Astrocyte (in vitro differentiated cells and primary cell): ENCODE data around the gene PXDC1. TPM values are rescaled to one million over a fixed set of nuclear protein-coding genes. Genes with fewer than 3 reads are reported as not detected.
A peak's percentile ranks its signal among the peaks of the same experiment; 100 is the strongest.

Experiments
- DNase-seq: peaks from one replicate; pipeline ENCODE4 v3.0.0-alpha.2; 2010; ENCODE audit warnings: low read depth
- FAIRE-seq: peaks from 2 replicates; lab custom pipeline; 2011; peaks lifted over from hg19 to GRCh38; lab: Jason Lieb, UNC
- H2AFZ ChIP-seq: 2 replicates; pipeline ENCODE4 v1.6.0; 2012; ENCODE audit warnings: low read depth, low read length, inconsistent platforms
- H3K27ac ChIP-seq: 2 replicates; pipeline ENCODE4 v1.5.1; 2011; ENCODE audit warnings: low read depth, low read length, inconsistent platforms
- H3K27me3 ChIP-seq: 2 replicates; pipeline ENCODE4 v1.6.0; 2011; ENCODE audit warnings: low read length, inconsistent platforms; ENCODE audit not compliant: insufficient read depth
- H3K36me3 ChIP-seq: 2 replicates; pipeline ENCODE4 v1.5.1; 2011; ENCODE audit warnings: low read length, inconsistent platforms; ENCODE audit not compliant: insufficient read depth
- H3K4me1 ChIP-seq: 2 replicates; pipeline ENCODE4 v1.5.1; 2011; ENCODE audit warnings: low read length, inconsistent platforms; ENCODE audit not compliant: insufficient read depth
- H3K4me2 ChIP-seq: 2 replicates; pipeline ENCODE4 v1.6.0; 2012; ENCODE audit warnings: low read length, inconsistent platforms
- H3K4me3 ChIP-seq: 2 replicates; pipeline ENCODE4 v1.5.1; 2011; ENCODE audit warnings: low read depth, mild to moderate bottlenecking, low read length, inconsistent platforms; ENCODE audit not compliant: insufficient read depth
- H3K79me2 ChIP-seq: 2 replicates; pipeline ENCODE4 v1.6.0; 2012; ENCODE audit warnings: mild to moderate bottlenecking, low read length, inconsistent platforms; ENCODE audit not compliant: insufficient read depth
- H3K9ac ChIP-seq: 2 replicates; pipeline ENCODE4 v1.6.0; 2012; ENCODE audit warnings: mild to moderate bottlenecking, low read length, inconsistent platforms
- H3K9me3 ChIP-seq: 2 replicates; pipeline ENCODE4 v1.5.1; 2012; ENCODE audit warnings: low read depth, mild to moderate bottlenecking, low read length, inconsistent platforms; ENCODE audit not compliant: insufficient read depth
- H4K20me1 ChIP-seq: 2 replicates; pipeline ENCODE4 v1.6.0; 2012; ENCODE audit warnings: low read length, inconsistent platforms; ENCODE audit not compliant: insufficient read depth
- H3K27ac Mint-ChIP-seq: one replicate; pipeline ENCODE4 v1.8.0; 2021; ENCODE audit warnings: mild to moderate bottlenecking, mixed read lengths; ENCODE audit not compliant: unreplicated experiment
- H3K27me3 Mint-ChIP-seq: one replicate; pipeline ENCODE4 v1.8.0; 2021; ENCODE audit warnings: low read depth, mixed read lengths; ENCODE audit not compliant: unreplicated experiment
- H3K36me3 Mint-ChIP-seq: one replicate; pipeline ENCODE4 v1.8.0; 2021; ENCODE audit warnings: low read depth, mixed read lengths; ENCODE audit not compliant: unreplicated experiment
- H3K4me1 Mint-ChIP-seq: one replicate; pipeline ENCODE4 v1.8.0; 2021; ENCODE audit warnings: low read depth, mixed read lengths; ENCODE audit not compliant: unreplicated experiment
- H3K4me3 Mint-ChIP-seq: one replicate; pipeline ENCODE4 v1.8.0; 2021; ENCODE audit warnings: mild to moderate bottlenecking, moderate library complexity, mixed read lengths; ENCODE audit not compliant: unreplicated experiment
- H3K9me3 Mint-ChIP-seq: one replicate; pipeline ENCODE4 v1.8.0; 2021; ENCODE audit warnings: mild to moderate bottlenecking, mixed read lengths; ENCODE audit not compliant: unreplicated experiment
- CTCF ChIP-seq: IDR thresholded peaks from 2 replicates; pipeline ENCODE4 v1.5.1; 2011; ENCODE audit warnings: low read depth, mild to moderate bottlenecking, inconsistent platforms, low read length, moderate library complexity; ENCODE audit not compliant: insufficient read depth
- EZH2 ChIP-seq: IDR thresholded peaks from 2 replicates; pipeline ENCODE4 v1.6.1; 2012; ENCODE audit warnings: mild to moderate bottlenecking, low read length, inconsistent platforms; ENCODE audit not compliant: insufficient read depth
- total RNA-seq: library from RNA; stranded (reverse); gene quantifications from 2 replicates; pipeline ENCODE4 v1.2.1, GENCODE V29; 2021

Gene PXDC1
- total RNA-seq, 1 donor from 2014 or later: 58.2 TPM

GRCh38 chr6:3747100-3747737 lies 4.3 kb downstream of the PXDC1 start:
- Histone ChIP-seq H3K4me2 (peak overlapping the region; percentile 91), H3K9me3 (no peaks in the 10 kb centered on the region), H3K36me3 (peaks cover 13% of the 10 kb centered on the region), H3K4me1 (peaks cover 51% of the 10 kb centered on the region), H3K79me2 (peaks cover 94% of the 10 kb centered on the region), H3K9ac (peak overlapping the region; percentile 31), H2AFZ (no peak overlapping the region), H4K20me1 (peaks cover 79% of the 10 kb centered on the region), H3K4me3 (no peak overlapping the region), H3K27ac (no peak overlapping the region), H3K27me3 (no peaks in the 10 kb centered on the region)
- no peak for DNase-seq
- H3K27me3 Mint-ChIP-seq: no peaks in the 10 kb centered on the region
- peaks cover 50% of the 10 kb centered on the region for H3K4me1 Mint-ChIP-seq
- peak overlapping the region; percentile 91 for H3K4me3 Mint-ChIP-seq
- no peaks in the 10 kb centered on the region for H3K9me3 Mint-ChIP-seq
- no peak for FAIRE-seq
- TF ChIP-seq EZH2: no peak
- no peak for TF ChIP-seq CTCF
- peaks cover 10% of the 10 kb centered on the region for H3K36me3 Mint-ChIP-seq
- no peak overlapping the region for H3K27ac Mint-ChIP-seq

GRCh38 chr6:3746696-3747095 lies 4.8 kb downstream of the PXDC1 start:
- H3K9me3 Mint-ChIP-seq: no peaks in the 10 kb centered on the region
- peaks cover 55% of the 10 kb centered on the region for H3K4me1 Mint-ChIP-seq
- H2AFZ ChIP-seq: no peak overlapping the region
- no peak overlapping the region for H3K27ac ChIP-seq
- FAIRE-seq (no peak), DNase-seq (no peak)
- H3K4me2 ChIP-seq: peak overlapping the region; percentile 91
- TF ChIP-seq CTCF (no peak), EZH2 (no peak)
- peaks cover 13% of the 10 kb centered on the region for H3K36me3 ChIP-seq
- H3K27ac Mint-ChIP-seq: no peak overlapping the region
- H3K36me3 Mint-ChIP-seq: peaks cover 10% of the 10 kb centered on the region
- H3K9me3 ChIP-seq: no peaks in the 10 kb centered on the region
- H3K27me3 Mint-ChIP-seq: no peaks in the 10 kb centered on the region
- H3K27me3 ChIP-seq: no peaks in the 10 kb centered on the region
- H3K4me3 Mint-ChIP-seq: no peak overlapping the region
- H4K20me1 ChIP-seq: peaks cover 84% of the 10 kb centered on the region
- H3K4me3 ChIP-seq: no peak overlapping the region
- peaks cover 99% of the 10 kb centered on the region for H3K79me2 ChIP-seq
- no peak overlapping the region for H3K9ac ChIP-seq
- peaks cover 54% of the 10 kb centered on the region for H3K4me1 ChIP-seq

- no peaks in the 10 kb centered on the region for H3K9me3 Mint-ChIP-seq
- H3K4me3 ChIP-seq: no peak overlapping the region
- peaks cover 89% of the 10 kb centered on the region for H4K20me1 ChIP-seq
- H3K4me1 ChIP-seq: peaks cover 54% of the 10 kb centered on the region
- FAIRE-seq (no peak), DNase-seq (no peak)
- peak overlapping the region; percentile 86 for H3K27ac Mint-ChIP-seq
- H3K9me3 ChIP-seq: no peaks in the 10 kb centered on the region
- H3K79me2 ChIP-seq: peaks cover 100% of the 10 kb centered on the region
- H2AFZ ChIP-seq: no peak overlapping the region
- H3K36me3 Mint-ChIP-seq: peaks cover 10% of the 10 kb centered on the region
- H3K4me3 Mint-ChIP-seq: no peak overlapping the region
- H3K27ac ChIP-seq: no peak overlapping the region
- H3K9ac ChIP-seq: no peak overlapping the region
- peak overlapping the region; percentile 12 for H3K4me2 ChIP-seq
- H3K4me1 Mint-ChIP-seq: peaks cover 58% of the 10 kb centered on the region
- H3K36me3 ChIP-seq: peaks cover 13% of the 10 kb centered on the region
- no peak for TF ChIP-seq CTCF
- TF ChIP-seq EZH2: no peak
- no peaks in the 10 kb centered on the region for H3K27me3 Mint-ChIP-seq
- no peaks in the 10 kb centered on the region for H3K27me3 ChIP-seq
Observed at GRCh38 chr6:3746119-3746691, 5.3 kb downstream of the PXDC1 start.
